GM19351 (cell line): ENCODE measurements around the gene ST8SIA5.

ENCODE experiments used
- ATAC-seq: cut with Tn5 transposase; IDR thresholded peaks from one replicate; pipeline ENCODE4 v1.9.1; 2021; ENCODE audit warnings: mild to moderate bottlenecking, moderate library complexity; ENCODE audit not compliant: unreplicated experiment

The ST8SIA5 gene

GRCh38 chr18:46748466-46748865 is 8.4 kb downstream of the ST8SIA5 start:
- ATAC-seq: no peak

- no peak for ATAC-seq
These were observed 16.8 kb downstream of the ST8SIA5 start for GRCh38 chr18:46740046-46740445.

GRCh38 chr18:46738491-46738890 is 18.4 kb downstream of the ST8SIA5 start:
- ATAC-seq: no peak

GRCh38 chr18:46736736-46737135 is 20.1 kb downstream of the ST8SIA5 start:
- ATAC-seq: no peak

- ATAC-seq: no peak
These were observed 20.7 kb downstream of the ST8SIA5 start for GRCh38 chr18:46736135-46736534.

- ATAC-seq: no peak
These were observed 21.9 kb downstream of the ST8SIA5 start for GRCh38 chr18:46734981-46735380.

GRCh38 chr18:46733872-46734271 is 23.0 kb downstream of the ST8SIA5 start:
- ATAC-seq: no peak

- ATAC-seq: no peak
These were observed 24.1 kb downstream of the ST8SIA5 start for GRCh38 chr18:46732801-46733200.

GRCh38 chr18:46732201-46732600 is 24.7 kb downstream of the ST8SIA5 start:
- ATAC-seq: no peak

GRCh38 chr18:46731316-46731715 is 25.5 kb downstream of the ST8SIA5 start:
- no peak for ATAC-seq

- ATAC-seq: no peak
These were observed 28.5 kb downstream of the ST8SIA5 start for GRCh38 chr18:46728219-46728930.

- ATAC-seq: no peak
These were observed 29.7 kb downstream of the ST8SIA5 start for GRCh38 chr18:46727177-46727576.

- no peak for ATAC-seq
These were observed 31.5 kb downstream of the ST8SIA5 start for GRCh38 chr18:46725310-46725709.

- ATAC-seq: no peak
These were observed 32.9 kb downstream of the ST8SIA5 start for GRCh38 chr18:46723856-46724415.

GRCh38 chr18:46722051-46722450 is 34.8 kb downstream of the ST8SIA5 start:
- ATAC-seq: no peak

GRCh38 chr18:46721331-46721730 is 35.5 kb downstream of the ST8SIA5 start:
- ATAC-seq: no peak

- ATAC-seq: no peak
These were observed 36.3 kb downstream of the ST8SIA5 start for GRCh38 chr18:46720521-46720920.

GRCh38 chr18:46720092-46720491 is 36.8 kb downstream of the ST8SIA5 start:
- no peak for ATAC-seq

- no peak for ATAC-seq
These were observed 37.5 kb downstream of the ST8SIA5 start for GRCh38 chr18:46719388-46719787.

GRCh38 chr18:46718501-46719341 is 38.1 kb downstream of the ST8SIA5 start:
- ATAC-seq: no peak

GRCh38 chr18:46716827-46717226 is 40.0 kb downstream of the ST8SIA5 start:
- no peak for ATAC-seq

GRCh38 chr18:46716336-46716735 is 40.5 kb downstream of the ST8SIA5 start:
- no peak for ATAC-seq
